ENCODE data around the gene CCDC9. TPM values are rescaled to one million over a fixed set of nuclear protein-coding genes. Genes with fewer than 3 reads are reported as not detected.

CCDC9 gene
- total and polyA plus RNA-seq, 2 of the 13 experiments (the other 11 are each of a cell fraction or from before 2014, with no cell fraction given), result 2.9 to 6.3 TPM

DNA sequence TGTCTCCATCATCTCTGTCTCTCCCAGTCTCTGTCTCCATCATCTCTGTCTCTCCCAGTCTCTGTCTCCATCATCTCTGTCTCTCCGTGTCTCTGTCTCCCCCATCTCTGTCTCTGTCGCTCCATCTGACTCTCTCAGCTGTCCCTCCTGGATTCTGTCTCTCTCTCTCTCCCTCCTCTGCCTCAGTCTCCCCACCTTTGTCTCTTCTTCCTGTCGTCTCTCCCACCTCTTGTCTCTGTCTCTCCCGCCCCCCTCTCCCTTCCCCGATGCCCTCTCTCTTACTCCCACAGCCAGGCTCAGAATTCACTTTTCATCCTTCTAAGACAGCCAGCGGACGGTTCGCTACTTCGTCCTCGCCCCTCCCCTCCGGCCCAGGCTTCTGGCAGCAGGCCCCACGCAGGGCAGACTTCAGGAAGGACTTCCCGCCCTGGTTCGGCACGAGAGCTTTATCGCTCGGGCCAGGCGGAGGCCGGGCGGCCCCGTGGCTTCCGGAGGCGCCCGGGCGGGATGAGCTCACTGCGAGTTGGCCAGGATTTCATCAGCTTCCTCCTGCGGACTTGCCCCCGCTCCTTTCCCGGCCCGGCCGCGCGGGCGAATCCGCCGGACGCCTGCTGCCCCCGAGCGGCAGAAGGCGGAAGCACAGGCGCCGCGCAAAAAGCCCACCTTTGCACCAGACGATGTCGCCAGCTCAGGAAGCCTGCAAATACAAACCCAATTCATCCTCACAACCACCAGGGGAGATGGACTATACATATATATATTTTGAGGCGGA, 12.4 kb upstream of the CCDC9 start (continued):
- TF ChIP-seq ZNF296 (CRISPR knock-in tag; conservative IDR thresholded peaks at IDR 0.05) (no peak), RFX3 (CRISPR knock-in tag; IDR thresholded peaks at IDR 0.05) (no peak), ZNF432 (CRISPR knock-in tag; IDR thresholded peaks at IDR 0.05; ENCODE audit: borderline replicate concordance) (no peak), SRY (CRISPR knock-in tag; IDR thresholded peaks at IDR 0.05) (peak; percentile 89; the same call in 1 of the 2 replicates), ZNF382 (CRISPR knock-in tag; IDR thresholded peaks at IDR 0.05; ENCODE audit: borderline replicate concordance) (no peak), SP140L (CRISPR knock-in tag; IDR thresholded peaks at IDR 0.05; ENCODE audit: borderline replicate concordance) (0 out of 2 replicates have a peak, but pooled peaks have one; percentile 48), PLRG1 (conservative IDR thresholded peaks at IDR 0.05) (no peak), ATF7 (IDR thresholded peaks at IDR 0.05) (peak; percentile 72), ATF7 (CRISPR knock-in tag; IDR thresholded peaks at IDR 0.05) (peak; percentile 94), ZFY (CRISPR knock-in tag; IDR thresholded peaks at IDR 0.05) (peak; percentile 78), BCLAF1 (IDR thresholded peaks at IDR 0.05) (no peak), ZNF326 (CRISPR knock-in tag; IDR thresholded peaks at IDR 0.05; ENCODE audit: borderline replicate concordance) (no peak), ZNF343 (CRISPR knock-in tag; IDR thresholded peaks at IDR 0.05) (peak; percentile 79; the same call in 1 of the 2 replicates), RFXANK (CRISPR knock-in tag; IDR thresholded peaks at IDR 0.05) (peak; percentile 78; the same call in 1 of the 2 replicates), SIN3A (IDR thresholded peaks at IDR 0.05; ENCODE audit: borderline replicate concordance, low read depth, low read length) (no peak), RARA (CRISPR knock-in tag; IDR thresholded peaks at IDR 0.05) (peak; percentile 60), KAT7 (CRISPR knock-in tag; IDR thresholded peaks at IDR 0.05; ENCODE audit: borderline replicate concordance) (no peak), IKZF1 (IDR thresholded peaks at IDR 0.05) (no peak), PHF21A (CRISPR knock-in tag; IDR thresholded peaks at IDR 0.05) (peak; percentile 92), KDM1A (CRISPR knock-in tag; IDR thresholded peaks at IDR 0.05) (peak; percentile 100), CC2D1A (CRISPR knock-in tag; IDR thresholded peaks at IDR 0.05) (no peak), ZNF317 (CRISPR knock-in tag; IDR thresholded peaks at IDR 0.05) (peak; percentile 92), GMEB2 (CRISPR knock-in tag; IDR thresholded peaks at IDR 0.05; ENCODE audit: low read depth) (no peak)
- TF ChIP-seq, protein P1, sequence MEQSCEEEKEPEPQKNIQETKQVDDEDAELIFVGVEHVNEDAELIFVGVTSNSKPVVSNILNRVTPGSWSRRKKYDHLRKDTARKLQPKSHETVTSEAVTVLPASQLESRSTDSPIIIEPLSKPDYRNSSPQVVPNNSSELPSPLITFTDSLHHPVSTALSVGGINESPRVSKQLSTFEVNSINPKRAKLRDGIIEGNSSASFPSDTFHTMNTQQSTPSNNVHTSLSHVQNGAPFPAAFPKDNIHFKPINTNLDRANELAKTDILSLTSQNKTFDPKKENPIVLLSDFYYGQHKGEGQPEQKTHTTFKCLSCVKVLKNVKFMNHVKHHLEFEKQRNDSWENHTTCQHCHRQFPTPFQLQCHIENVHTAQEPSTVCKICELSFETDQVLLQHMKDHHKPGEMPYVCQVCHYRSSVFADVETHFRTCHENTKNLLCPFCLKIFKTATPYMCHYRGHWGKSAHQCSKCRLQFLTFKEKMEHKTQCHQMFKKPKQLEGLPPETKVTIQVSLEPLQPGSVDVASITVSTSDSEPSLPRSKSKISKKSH (CRISPR knock-in tag; IDR thresholded peaks at IDR 0.05; ENCODE audit: borderline replicate concordance), result no peak
